GM19035 (cell line): Measurements from ENCODE around the gene TGFBR3.

Experiments used
- ATAC-seq: cut with Tn5 transposase; IDR thresholded peaks from one replicate; pipeline ENCODE4 v1.9.1; 2021; ENCODE audit not compliant: unreplicated experiment

Gene TGFBR3

DNA sequence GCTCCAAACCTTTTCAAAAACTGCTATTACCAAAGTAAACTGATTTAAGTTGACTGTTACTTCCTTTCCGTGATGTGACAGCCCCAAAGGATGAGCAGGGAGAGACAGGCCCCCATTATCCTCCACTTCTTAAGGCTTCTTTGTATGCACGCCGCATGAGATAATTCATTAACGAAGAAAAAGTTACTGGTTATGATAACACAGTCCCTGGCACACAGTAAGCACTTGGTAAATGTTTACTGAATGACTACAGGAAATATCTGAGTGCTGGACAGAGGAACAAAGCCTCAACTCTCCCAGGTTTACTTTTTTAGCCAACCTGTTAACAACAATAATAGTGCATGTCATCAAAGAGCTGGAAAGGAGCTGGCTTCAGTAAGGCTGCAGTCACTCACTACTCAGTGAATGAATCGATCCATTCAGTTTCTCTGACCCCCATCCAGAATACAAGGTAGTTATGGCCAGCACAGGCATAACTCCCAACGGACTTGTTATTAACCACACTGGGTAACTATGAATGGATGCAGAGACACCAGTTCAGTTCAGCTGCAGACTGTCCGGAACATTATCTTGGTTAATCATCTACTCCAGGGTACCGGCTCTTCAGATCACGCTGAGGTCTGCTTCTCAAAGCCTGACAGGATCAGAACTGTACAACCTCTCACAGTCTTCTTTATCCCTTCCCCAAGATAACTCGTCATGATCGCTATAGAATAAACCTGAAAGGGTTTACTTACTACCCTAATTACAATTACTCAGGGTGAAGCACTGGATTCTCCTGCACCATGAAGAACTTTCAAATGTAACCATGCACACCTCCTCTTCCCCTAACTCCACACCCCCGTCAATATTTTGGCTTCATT is 58.3 kb downstream of the TGFBR3 start:
- no peak for ATAC-seq

DNA sequence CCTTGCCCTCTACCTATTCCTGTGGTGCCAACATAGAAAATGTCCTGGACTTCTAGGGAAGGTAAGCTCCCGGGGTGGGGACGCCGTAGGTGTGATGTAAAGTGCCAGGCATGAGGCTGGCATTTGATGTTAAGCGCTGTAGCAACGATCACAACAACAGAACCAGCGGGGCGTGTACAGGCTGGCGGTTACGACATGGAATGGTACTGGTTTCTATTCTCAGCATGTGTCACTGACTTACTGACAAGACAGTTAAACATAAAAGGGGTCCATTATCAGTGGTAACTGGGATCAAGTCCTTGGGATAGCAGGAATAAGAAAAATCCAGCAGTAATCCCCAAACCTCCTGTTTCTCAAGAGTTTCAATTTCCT is 58.9 kb downstream of the TGFBR3 start:
- no peak for ATAC-seq

DNA sequence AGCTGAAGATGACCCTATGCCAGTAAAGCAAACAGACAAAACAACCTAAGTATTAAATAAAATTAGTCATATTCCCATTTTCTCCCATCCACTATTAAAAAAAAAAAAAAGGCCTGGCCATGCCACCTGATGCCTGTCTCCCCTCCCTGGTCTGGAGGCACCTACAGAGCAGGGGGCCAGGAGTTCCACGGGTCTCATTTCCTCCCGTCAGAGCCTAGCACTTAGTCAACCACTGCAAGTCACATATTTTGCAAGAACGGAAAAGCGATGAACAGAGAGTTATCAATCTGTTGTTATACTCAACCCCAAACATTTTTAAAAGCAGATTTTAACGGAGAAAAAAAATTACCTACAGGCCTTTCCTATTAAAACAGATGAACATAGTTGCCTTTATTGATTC is 59.3 kb downstream of the TGFBR3 start:
- no peak for ATAC-seq

DNA sequence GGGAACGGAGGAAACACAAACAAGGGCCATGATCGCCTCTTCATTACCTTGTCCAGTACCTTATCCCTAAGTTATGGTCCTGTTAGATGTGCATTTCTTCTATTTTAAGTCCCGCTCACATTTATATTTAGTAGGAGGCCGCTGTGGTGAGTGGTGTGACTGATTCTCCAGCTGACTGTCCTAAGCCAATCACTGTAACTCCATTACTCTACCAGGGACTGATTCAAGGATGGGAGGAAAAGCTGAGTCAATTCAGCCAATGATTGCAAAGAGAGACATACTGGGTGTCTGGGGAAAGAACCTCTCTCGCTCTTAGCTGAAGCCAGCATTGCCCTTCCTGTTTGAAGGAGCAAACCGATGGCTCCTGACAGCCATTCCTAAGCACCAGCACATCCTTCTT is 59.7 kb downstream of the TGFBR3 start:
- ATAC-seq = no peak

DNA sequence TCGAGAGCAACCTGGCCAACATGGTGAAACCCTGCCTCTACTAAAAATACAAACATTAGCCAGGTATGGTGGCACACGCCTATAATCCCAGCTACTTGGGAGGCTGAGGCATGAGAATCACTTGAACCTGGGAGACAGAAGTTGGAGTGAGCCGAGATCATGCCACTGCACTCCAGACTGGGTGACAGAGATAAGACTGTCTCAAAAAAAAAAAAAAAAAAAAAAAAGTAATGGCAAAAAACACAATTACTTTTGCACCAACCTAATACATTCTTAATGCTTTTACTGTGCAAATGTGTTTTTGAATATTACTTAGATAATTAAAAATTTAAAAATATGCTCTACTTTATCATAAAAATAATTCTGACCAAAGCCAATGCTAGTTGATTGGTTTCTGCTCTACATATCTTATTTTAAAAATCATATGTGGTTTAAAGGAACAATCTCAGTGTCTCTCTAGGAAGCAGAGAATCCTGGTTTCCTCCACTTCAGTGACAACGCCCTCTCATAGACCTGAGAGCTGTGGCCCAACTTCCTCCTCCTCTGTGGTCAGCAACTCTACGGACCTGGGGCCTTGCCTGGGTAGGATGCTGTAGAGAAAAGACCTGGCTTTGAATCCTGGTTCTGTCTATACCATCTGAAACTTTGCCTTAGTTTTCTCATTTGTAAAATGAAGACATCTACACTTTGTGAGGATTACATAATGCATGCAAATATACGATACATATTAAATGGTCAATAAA is 64.7 kb downstream of the TGFBR3 start:
- ATAC-seq = peak; percentile 49

DNA sequence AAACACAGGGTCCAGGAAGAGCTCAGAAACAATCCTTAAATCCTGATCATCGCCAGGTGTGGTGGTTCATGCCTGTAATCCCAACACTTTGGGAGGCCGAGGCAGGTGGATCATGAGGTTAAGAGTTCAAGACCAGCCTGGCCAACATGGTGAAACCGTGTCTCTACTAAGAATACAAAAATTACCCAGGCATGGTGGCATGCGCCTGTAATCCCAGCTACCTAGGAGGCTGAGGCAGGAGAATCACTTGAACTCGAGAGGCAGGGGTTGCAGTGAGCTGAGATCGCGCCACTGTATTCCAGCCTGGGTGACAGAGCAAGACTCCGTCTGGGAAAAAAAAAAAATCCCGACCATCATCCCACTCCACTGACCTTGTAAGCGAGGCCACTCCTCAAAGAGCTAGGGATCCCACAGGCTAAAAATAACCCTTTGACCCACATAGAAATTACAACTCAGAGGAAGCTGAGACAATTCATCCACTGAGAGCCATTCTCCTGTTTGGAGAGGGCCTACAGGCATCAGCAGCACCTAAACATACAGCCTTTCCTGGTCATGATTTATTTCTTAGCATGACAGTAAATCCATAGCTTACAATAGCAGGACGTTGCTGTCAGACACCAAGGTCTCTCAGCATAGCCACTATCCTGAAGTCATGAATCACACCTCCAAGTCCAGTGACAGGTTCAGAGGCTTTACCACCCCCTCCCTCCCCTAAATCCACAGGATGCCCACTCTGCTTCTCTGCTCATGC is 66.7 kb downstream of the TGFBR3 start:
- ATAC-seq = no peak

DNA sequence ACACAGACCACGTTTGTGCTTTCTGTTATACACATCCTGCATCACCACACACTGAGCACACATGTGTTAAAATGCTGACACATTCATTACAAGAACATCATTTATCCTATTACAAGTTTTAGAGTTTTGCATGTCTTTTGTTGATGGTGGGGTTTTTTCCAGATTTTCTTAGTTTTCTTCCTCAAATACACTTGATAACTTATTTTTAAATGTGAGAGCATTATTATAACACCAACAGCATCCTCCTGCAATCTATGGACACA is 67.3 kb downstream of the TGFBR3 start:
- ATAC-seq = no peak

DNA sequence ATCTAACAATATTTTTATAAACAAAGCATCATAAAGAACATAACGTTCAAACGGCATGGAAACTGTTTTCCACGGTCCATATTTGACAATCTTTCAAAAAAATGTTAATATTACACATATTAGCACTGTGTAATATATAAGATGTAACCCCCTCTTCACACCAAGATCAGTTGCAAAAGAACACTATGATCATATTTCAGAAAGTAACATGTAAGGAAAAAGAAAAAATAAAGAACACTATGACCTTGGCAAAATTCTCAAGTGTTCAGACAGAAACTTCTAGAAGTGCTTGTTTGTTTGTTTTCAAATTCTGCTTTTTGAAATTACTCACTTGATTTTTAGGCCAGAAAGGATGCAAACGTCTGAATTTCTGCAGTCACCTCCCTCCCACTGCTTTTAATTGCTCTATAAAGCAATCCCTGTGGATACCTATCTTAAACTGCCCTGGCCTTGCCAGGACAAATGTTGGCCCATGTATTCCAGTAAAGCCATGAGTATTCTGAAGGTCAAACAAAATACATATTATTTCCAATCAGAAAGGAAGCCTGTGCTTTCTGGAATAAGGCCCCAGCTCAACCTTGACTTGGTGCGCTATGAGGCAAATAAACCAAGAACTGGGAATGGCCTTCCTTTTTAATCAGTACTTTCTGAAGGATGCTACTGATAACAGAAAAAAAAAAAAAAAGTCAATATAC is 68.6 kb downstream of the TGFBR3 start:
- no peak for ATAC-seq

DNA sequence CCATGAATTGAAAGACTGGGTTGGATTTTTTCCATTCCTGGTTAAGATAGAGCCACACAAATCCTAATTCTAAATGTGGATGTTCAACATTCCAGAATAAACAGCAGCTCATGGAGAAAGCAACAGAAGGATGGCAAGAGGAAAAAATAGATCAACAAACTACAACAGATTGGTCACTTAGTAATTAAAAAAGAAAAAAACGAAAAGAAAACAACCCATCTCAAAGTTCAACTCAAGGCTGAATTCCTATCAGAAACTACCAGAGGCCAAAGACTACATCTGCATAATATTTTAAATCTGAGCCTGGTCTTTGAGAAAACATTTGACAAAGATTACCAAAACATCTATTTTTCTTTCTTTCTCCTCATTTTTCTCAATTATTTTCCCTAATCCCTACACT is 69.9 kb downstream of the TGFBR3 start:
- no peak for ATAC-seq

DNA sequence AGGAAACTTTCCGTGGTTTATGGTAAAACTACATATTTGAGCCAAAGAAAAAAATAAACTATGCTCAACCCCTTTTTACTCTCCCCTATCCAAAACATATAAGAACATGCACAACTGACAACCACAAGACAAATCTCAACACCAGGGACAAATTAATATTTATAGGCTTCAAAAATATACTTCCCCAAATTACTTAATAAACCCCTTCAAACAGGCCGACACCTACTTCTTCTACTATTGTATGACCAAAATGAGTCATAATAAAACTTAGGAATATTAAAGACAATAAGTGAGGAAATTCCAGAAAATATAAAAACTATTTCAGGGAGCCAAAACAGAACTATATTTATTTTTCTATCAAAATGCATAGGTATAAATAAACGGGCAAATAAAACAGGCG is 71.5 kb downstream of the TGFBR3 start:
- ATAC-seq = no peak

DNA sequence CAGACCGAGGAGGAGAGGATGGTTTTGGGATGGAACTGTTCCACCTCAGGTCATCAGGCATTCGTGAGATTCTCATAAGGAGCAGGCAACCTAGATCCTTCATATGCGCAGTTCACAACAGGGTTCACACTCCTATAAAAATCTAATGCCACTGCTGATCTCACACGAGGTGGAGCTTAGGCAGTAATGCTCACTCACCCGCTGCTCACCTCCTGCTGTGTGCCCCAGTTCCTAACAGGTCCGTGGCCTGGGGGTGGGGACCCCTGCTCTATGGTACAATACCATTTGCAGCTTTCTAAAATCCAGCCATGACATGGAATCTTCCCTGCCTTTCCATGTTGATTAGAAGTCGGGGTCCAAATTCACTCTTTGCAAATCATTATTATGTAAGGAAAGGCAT is 72.1 kb downstream of the TGFBR3 start:
- no peak for ATAC-seq

DNA sequence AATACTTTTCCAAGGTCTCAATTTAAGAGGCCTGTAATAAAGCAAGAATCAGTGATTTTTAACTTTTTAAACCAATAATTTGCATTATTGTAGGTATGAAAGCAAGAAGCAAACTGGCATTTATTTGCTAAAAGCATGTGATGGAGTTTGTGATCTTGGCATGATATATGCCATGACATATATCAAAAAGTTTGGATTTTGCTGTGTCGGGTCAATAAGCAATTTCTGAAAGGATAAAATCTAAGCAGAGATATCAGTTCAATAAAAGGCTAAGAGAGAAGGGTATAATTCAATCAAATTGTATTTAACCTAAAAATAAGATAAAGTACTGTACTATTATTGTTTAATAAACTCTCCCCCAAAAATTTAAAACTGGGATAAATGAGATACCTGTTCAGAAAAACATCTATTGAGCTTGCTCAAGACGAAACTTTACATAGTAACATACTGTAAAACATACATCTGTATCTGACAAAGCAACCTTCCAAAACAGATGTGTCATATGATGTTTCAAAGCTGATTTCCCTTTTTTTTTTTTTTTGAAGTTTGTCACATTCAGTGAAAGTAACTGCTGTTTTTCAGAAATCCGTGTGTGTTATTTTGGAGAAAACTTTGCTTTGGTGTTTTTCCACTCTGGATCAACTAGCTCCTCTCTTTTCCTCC is 74.5 kb downstream of the TGFBR3 start:
- ATAC-seq = no peak

DNA sequence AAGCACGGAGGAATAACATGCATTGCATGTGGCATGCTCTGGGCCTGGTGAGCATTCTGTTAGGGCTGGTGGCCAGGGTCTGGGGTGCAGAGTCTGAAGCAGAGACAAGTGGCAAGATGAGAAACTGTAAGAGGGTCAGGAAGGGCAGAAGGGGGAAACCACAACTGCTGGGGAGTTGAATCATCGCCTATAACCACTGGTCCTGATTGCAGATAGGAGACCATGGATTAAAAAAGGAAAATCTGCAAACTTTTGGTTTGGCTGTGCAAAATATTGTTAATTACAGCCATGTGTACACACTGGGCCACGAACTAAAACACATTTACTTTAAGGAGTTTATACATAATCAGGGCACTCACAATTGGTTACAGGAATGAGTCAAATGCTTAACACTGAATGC is 76.6 kb downstream of the TGFBR3 start:
- ATAC-seq = no peak

DNA sequence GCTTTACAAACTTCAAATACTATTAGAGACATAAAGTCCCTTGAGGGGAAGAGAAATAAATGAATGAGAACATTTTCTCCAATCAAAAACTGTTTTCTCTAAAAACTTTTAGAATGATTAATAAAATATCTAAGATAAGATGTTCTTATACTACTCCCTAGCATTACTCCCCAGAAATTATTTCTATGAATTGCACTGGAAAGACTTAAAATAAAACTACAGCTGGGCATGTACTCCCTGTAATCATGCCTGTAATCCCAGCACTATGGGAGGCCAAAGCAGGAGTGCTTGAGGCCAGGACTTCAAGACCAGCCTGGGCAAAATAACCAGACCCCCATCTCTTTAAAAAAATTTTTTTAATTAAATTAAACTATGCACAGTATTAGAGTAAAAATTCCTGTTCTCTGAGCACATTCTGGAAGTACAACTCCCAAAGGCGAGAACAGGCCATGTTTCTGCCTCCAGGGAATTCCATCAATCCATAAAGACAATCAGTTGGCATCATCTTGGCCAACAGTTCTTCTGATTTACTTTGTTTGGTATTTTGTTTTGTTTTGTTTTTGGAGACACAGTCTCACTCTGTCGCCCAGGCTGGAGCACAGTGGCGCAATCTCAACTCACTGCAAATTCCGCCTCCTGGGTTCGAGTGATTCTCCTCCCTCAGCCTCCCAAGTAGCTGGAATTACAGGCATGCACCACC is 77.9 kb downstream of the TGFBR3 start:
- ATAC-seq = no peak

DNA sequence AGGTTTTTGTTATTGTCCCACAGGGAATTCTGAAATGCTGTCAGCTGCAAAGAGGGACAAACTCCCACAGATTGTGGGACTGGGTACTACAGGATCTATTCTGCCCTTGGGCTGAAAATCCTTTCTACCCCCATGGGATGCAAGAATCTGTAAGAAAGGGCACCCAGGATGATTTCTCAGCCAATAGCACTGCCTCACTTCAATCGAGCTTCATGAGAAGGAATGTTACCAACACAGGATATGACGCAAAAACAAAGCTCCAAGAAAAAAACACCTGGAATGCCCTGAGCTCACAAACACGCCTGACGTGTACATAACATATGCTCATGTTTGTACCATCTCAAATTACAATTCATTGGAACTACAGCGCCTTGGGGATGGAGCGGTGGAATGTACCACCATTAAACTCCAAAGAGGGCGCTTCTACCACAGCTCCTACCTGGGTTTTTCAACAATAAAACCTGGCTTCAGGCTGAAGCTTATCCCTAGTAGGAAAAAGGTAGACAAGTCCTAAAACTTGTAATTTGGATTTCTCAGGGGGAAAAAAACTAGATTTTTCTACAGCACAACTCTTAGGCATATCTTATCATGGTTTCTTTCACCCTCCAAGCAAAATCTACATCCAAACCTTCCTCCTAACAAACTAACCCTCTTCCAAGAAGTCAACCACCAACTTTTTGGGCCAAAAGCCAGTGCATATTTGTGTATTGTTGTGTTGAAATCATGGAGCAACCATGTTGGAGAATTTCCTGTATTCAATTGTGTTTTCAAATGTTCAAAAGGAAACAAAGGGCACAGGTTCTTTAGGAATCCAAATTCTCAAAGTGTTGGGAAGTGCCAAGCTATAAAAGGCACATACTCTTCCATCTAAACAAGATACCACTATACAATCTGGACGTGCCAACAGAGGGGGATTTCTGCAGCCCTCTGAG is 78.9 kb downstream of the TGFBR3 start:
- ATAC-seq = no peak

DNA sequence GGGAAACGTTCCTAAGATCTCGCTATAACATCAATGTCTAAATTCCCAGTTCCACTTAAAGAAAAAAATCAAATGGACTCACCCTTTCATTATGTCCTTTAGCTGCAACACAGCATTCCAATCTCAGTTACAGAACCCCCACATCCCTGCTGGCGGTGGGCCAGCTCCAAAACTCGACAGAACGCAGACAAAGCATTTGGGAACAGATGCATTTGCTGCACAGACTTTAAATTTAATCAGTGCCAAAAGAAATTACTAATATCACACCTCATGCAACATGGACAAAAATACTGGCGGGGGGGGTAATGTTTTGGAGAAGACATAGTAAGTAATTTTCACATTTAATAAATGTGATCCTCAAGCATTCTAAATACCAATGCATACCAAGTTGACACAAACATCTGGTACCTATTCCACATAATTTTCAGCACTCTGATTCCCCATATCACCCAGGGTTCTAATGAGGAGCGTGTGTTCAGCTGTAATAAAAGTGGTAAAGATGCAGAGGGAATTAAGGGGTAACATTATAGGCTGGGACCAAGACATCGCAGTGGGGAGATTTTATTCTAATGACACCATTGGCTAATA is 79.7 kb downstream of the TGFBR3 start:
- ATAC-seq = no peak

DNA sequence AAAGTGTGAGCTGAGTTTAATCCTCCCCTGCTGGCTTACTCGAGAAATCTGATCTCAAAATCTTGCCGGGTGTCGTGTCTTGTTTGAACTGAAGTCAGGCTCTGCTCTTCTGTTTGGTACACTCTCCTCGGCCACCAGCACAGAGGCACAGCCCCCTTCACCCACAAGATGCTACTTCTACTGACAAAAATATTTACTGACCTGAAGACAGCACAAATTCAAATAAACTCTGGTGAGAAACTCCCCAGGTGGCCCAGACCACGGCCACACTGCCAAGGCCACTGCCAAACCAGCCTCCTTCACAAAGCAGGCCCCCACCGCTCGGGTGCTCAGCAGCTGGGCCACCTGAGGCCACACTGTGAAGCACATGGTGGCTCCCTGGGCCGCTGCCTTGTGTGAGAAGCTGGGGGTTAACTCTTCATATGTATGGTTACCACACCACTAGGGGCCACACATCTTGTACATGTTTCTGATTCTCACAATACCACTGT is 80.6 kb downstream of the TGFBR3 start:
- ATAC-seq = no peak

DNA sequence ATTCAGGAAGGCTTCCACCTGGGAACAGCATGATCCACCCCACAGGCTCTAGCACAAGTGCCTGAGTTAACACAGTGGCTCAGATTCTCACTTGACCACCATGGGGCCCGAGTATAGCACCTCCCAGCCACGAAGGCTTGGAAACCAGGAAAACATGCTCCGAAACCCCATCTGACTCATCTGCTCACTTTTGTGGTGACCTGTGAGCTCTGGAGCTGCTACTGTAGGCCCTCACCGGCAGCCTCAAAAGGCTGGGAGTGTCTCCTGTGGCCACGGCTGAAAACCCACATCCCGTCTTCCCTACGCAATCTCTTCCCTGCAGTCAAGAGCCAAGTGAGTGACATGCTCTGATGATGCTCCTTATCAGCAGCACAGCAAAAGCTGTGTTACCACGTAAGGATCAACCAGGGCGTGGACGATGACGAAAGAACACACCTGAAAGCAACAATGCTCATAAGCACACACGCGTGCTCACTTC is 81.4 kb downstream of the TGFBR3 start:
- peak; percentile 10 for ATAC-seq
